Measurements from ENCODE around the gene CXorf65.

The CXorf65 gene

DNA sequence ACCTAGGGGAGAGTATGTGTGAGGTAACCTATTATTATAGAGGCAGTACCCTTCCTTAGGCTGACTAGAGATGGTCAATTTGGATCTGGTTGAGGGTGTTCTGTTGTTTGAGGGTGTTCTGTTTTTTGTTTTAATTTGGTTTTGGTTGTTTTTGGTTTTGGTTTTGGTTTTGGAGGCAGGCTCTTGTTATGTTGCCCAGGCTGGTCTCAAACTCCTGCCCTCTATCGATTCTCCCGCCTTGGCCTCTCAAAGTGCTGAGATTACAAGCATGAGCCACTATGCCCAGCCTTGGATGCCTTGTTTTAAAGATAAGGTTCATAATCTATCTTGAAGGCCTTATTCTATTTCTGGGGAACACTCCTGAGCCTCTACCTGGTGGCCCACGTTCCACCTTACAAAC, 912 bp downstream of the CXorf65 start:
- DNase-seq, result peak in 1 of 2 donors; percentile 49

- peak; percentile 59 to 71 for DNase-seq
Measured at GRCh38 chrX:71103110-71103983, 3.2 kb downstream of the CXorf65 start.

- no peak for DNase-seq
Measured at GRCh38 chrX:71102292-71102691, 4.2 kb downstream of the CXorf65 start.

DNA sequence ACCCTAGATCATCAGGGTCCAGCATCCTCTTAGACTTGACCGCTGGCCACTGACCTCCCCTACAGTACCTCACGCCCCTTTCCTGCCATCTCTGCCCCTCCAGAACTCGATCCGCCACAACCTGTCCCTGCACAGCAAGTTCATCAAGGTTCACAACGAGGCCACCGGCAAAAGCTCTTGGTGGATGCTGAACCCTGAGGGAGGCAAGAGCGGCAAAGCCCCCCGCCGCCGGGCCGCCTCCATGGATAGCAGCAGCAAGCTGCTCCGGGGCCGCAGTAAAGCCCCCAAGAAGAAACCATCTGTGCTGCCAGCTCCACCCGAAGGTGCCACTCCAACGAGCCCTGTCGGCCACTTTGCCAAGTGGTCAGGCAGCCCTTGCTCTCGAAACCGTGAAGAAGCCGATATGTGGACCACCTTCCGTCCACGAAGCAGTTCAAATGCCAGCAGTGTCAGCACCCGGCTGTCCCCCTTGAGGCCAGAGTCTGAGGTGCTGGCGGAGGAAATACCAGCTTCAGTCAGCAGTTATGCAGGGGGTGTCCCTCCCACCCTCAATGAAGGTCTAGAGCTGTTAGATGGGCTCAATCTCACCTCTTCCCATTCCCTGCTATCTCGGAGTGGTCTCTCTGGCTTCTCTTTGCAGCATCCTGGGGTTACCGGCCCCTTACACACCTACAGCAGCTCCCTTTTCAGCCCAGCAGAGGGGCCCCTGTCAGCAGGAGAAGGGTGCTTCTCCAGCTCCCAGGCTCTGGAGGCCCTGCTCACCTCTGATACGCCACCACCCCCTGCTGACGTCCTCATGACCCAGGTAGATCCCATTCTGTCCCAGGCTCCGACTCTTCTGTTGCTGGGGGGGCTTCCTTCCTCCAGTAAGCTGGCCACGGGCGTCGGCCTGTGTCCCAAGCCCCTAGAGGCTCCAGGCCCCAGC, 5.7 kb downstream of the CXorf65 start:
- DNase-seq, result peak in 1 of 2 donors; percentile 30

- no peak for DNase-seq
Measured at GRCh38 chrX:71099736-71100135, 6.8 kb downstream of the CXorf65 start.

DNA sequence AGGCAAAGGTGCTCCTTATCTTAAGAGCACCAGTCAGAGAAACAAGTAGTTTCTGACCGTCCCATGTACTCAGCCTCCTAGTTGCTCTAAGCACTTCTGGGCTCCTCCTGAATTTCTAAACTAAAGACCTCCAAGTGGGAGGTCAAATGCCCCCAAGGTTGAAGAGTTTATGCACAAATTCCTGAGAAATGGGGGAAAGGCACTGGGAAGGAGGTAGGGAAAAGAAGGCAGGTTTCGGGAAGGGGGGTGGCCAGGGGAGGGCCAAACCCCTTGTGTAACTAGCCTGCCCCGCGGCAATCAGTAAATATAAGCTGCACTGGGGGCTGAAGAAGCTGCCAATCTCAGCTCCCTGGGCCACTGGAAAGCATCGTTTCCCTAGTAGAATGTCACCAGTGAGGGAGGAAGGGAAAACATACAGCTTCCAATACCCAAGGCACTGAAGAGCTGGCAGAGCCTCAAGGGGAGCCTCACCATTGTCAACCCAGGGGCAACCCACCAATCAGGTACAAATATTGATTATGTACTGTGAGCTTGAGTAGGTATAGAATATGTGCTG, 7.5 kb downstream of the CXorf65 start:
- DNase-seq, result no peak

- peak; percentile 82 to 84 for DNase-seq
Measured at GRCh38 chrX:71098302-71098701, 8.2 kb downstream of the CXorf65 start.

DNA sequence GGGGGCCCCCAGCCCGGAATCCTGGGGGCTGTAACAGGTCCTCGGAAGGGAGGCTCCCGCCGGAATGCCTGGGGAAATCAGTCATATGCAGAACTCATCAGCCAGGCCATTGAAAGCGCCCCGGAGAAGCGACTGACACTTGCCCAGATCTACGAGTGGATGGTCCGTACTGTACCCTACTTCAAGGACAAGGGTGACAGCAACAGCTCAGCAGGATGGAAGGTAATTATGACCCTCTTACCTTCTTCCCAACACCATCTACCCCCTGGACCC, 9.8 kb downstream of the CXorf65 start:
- DNase-seq, result no peak

DNA sequence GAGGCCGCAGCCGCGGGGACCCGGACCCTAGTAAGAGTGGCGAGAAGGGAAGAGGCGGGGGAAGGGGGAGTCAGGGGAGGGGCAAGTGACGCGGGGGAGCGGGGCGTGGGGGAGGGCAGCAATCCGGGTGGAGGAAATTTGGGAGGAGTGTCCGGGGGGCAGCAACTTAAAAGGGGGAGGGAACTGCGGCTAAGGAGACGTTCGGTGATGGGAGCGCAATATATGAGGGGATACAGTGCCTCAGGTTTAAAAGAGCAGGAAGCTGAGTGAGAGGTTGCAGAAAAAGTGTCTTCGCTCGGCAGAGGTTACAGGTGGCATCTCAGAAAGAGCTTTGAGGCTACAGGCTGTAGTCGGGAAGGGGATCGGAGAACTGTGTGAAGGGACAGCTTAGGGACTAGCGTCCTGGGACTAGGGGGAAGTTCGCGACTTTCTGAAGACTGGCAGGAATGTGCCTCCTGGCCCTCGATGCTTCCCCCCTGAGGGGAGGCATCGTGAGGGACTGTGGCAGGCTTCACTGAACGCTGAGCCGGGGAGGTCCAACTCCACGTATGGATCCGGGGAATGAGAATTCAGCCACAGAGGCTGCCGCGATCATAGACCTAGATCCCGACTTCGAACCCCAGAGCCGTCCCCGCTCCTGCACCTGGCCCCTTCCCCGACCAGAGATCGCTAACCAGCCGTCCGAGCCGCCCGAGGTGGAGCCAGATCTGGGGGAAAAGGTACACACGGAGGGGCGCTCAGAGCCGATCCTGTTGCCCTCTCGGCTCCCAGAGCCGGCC, 10.4 kb downstream of the CXorf65 start:
- peak in 1 of 2 donors; percentile 82 for DNase-seq

GRCh38 chrX:71095555-71095980, 11.0 kb downstream of the CXorf65 start, which contains the start of gene FOXO4:
FOXO4 (plus strand) TSS chrX:71095851; CDS start chrX:71096529, 678 bp downstream.
- peak; percentile 92 to 94 for DNase-seq

DNA sequence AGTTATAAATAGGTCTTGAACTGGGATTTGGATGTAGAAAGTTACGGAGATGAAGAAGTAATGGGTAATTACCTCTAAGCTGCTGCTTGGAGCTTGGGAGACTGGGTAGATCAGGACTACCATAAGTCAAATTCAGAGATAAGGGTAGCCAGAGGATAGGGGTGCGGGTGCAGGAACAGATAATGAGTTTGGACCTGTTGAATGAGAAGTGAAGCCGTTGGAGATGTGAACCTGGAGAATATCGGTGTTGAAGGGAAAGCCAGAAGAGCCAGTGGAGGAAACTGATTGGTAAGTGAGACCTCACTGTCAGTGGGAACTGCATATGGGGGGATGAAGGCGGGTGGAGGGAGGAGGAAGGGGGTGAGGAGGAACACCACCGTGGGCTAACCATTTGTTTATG, 11.5 kb downstream of the CXorf65 start:
- DNase-seq, result no peak

DNA sequence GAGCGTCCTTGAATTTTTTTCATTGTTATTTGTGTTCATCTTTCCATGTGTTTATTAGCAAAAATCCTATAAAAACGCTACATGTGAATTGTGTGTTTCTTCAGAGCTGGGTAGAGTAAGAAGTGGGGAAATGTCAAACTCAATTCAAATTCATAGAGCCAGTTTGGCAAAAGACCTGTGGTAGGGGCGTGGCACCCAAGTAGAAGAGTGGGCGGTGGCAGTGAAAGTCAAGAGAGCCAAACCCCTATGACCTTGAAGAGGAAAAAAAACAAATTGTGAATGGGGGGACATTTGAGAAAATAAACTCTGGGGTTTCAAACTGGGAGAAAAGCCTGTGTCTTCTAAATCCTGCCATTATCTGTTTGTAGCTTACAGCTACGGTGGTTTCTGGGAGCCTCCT, 15.3 kb downstream of the CXorf65 start:
- DNase-seq, result no peak

DNA sequence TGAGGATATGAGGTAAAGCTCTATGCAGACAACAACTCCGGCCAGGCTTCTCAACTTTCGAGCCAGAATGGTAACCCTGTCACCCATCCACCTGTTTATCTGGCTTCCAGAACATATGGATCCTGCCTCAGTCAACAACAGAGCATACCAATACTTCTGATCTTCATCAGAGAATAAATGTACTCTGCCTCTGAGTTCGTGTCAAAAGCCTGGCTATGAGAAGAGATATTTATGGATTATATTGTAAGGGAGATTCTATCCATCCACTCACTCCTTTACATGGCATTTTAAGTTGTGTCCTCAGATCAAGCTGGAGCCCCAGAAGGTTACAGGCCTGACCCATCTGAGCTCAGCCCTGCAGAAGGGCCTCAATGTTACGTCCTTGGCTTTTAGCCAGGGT, 20.6 kb downstream of the CXorf65 start:
- no peak for DNase-seq

- DNase-seq, result no peak
Measured at GRCh38 chrX:71082822-71083221, 23.7 kb downstream of the CXorf65 start.

DNA sequence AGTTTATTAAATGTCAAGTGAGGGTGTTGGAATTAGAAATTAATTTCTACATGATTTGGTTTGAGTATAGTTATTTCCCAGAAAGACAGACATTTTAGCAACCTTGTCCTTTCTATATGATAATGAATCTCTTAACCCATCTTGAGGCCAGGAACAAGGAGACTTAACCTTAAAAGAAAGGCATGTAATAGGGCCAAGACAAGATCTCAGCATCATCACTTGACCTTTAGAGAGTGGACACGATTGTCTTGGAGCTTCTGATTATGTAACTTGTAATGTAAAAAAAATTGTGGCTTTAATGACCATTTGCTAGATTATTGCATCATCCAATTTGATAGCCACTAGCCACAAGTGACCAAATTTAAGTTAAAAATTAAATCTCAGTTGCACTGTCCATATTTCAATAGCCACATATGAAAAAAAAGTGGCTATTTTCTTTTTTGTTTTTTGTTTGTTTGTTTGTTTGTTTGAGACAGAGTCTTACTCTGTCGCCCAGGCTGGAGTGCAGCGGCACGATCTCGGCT, 24.4 kb downstream of the CXorf65 start:
- DNase-seq, result no peak

GRCh38 chrX:71081330-71082123, 25.0 kb downstream of the CXorf65 start:
- DNase-seq, result no peak

GRCh38 chrX:71070531-71070930, 36.0 kb downstream of the CXorf65 start:
- no peak for DNase-seq

- DNase-seq, result peak; percentile 94 to 95
Measured at GRCh38 chrX:71068044-71068918, 38.3 kb downstream of the CXorf65 start, which contains the start of gene SNX12. SNX12 (minus strand) TSS chrX:71068334; CDS start chrX:71068306, 28 bp downstream.

DNA sequence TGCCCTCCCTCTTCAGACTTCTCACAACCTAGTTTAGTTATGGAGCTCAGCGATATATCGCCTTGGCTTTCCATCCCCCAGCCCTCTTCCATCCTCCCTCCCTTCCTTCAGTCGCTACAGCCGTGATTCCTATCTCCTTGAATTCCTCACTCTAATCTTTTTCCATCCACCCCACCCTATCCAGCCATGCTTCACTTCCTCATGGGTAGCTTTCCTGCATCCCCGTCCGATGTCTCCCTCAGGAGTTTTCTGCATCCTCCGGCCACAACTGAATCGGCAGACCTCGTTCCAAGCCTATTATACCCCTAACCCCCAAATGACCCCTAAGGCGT, 38.9 kb downstream of the CXorf65 start:
- no peak for DNase-seq

DNA sequence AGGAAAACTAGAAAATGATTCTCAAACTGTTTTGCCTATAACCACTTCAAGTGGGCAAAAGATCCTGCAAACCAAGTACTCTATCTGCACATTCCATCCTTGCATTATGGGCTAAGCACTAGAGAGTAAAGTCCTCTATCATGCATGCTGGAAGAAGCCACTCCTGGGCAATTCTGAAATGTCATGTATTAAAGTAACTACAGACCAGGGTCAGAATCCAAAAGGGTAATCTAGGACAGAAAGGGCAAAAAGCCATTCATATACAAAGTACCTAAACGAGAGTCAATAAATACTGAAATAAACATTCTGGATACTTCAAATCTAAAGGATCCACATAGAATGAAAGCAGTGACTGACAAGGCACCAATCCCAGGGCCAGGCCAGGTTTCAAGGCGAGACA, 39.5 kb downstream of the CXorf65 start:
- no peak for DNase-seq

DNA sequence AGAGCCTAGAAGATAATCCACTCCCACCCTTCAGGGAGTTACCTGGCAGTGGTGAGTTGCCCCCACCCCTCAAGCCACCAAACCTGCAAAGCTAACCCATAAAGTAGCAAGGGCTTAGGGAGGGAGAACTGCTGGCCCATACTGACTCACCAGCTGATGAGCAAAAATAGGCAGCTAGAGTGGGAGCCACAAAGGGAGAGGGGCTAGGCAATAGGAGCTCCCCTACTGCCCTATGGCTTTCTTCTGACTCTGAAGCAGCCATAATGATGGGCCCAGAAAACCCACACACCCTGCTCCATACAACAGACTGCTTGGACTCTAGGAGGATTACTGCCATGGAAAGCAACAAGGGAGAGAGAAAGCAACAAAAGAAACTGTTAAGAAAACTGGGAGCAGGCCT, 46.4 kb downstream of the CXorf65 start:
- DNase-seq, result no peak
